NCI-H146 (cell line): ENCODE data around the gene NCK2.

Experiments
- DNase-seq: peaks from one replicate; lab custom pipeline; 2025; lab: John Stamatoyannopoulos, UW

Gene NCK2

DNA sequence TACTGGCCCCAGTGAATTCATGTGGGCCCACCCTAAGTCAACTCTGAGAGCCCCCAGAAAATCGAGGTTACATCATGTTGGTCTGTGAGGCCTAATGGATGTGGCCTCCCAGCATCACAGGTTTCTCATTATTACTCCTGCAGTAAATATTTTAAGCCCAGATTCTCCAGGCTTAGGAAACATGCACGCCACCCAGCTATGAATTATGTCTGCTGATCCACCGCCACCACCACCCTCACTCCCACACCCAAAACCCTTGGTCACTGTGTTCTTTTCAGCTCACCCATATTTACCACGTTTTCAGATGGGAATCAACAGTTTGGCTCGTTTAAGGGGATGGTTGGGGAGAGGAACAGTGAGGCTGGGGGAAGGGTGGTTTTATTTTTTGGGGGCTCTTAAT lies 128.6 kb downstream of the NCK2 start:
- DNase-seq = no peak

DNA sequence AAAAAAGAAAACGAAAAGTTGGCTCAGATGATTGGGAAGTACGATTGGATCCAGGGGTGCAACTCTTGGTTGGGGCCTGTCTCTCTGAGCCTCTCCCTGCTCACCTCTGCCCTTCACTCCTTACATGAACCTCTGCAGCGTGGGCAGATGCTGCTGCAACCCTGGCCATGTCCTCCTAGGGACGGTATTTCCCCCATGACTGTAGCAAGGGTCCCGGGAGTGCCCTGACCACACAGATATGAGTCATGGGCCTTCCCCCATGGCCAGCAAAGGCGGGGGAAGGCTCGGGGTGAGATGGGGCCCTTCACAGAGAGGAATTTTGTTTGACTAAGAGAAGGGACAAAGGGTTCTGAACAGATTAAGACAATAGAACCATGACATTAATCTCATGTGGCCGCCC lies 129.0 kb downstream of the NCK2 start:
- DNase-seq = no peak

DNA sequence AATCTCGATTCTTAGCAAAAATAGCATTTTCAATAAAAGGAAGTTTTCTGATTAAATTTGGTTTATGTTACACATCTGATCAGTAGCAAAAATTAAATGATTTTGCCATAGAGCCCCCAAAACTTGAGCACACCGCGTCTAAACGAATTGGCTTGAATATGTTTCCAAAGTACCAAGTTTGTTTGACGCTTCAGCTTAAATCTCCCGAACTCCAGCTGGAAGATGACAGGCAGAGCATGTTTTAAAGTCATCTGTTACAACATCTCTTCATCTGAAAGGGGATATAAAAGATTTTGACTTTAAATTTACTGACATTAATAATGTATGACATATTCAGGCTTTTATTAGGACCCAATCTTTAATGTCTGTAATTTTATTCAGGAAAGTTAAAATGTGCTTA lies 129.8 kb downstream of the NCK2 start:
- no peak for DNase-seq

DNA sequence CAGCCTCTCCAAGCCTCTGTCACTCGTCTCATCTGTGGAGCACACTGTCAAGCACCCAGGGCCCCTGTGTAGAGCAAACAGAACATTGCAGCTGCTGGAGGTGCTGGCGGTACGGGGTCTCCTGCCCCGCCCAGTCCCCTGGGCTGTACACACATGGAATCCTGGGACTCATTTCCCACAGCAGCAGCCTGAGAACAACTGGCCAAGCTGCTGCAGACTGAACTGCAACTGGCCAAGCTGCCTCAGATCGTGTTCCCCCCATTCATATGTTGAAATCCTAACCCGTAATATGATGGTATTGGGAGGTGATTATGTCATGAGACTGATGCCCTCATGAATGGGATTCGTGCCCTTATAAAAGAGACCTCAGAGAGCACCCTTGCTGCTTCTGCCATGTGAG lies 130.5 kb downstream of the NCK2 start:
- peak; percentile 71 for DNase-seq

DNA sequence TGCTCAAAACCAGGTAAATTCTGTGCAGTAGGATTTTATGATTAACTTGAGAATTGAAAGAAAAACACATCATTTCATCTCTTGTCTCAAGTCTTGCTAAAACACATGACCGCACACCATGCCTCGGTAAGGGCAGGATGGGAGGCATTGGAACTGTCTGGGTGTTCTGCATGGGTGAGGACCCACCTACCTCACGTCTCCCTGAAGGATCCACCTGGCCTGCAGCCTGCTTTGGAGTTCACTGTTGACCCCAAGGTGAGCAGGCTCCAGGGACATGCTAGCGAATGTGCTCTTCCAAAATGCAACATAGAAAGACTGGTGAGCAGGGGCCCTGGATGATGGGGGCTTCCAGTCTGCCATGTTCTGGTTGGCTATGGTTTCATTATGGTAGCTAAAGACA lies 131.5 kb downstream of the NCK2 start:
- DNase-seq = no peak

DNA sequence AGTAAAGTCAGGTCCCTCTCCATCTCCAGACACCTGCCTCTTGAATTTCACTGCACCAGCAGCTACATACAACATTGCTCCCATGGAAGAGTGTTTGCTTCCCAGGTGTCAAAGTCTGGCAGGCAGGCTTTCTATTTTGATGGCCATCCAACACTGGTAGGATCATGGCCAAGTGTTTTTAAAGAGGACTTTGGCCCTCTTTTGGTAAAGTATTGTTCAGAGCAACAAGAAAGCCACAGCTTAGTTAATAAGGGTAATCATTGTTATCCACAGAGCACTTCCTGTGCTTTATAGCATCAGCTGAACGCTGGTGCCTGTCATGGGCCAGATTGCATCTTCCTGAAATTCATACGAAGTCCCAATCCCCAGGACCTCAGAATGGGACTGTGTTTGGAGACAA lies 133.2 kb downstream of the NCK2 start:
- DNase-seq = no peak

DNA sequence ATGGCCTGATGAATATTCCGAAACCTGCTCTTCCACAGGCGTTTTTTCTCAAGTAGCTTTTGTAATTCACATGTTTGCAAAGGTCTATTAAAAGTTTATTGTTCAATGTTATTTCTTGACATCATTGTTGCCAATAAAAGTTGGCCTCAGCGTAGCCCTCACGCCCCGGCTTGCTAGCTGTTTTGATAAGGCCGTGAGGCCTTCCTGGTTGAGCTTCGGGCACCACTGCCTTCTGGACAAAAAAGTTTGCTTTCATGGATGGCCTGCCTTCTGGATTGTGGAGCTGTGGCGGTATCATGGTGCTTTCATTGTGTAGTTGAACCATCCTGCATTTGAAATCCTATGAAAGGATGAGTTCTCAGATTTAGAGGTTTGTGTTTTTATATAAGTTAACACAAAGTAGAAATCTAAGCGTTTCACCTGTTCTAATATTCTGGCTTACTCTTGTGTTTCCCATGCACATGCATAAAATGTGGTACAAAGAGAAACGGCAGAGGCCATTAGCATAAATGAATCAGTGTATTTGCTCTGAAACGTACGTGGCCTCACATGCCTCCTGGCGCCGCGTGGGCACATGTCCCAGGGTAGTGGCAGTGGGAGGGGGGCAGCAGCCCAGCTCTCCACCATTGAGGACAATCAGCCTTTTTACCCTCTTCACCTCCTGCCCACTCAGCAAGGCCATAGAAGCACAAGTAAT lies 134.5 kb downstream of the NCK2 start:
- no peak for DNase-seq

DNA sequence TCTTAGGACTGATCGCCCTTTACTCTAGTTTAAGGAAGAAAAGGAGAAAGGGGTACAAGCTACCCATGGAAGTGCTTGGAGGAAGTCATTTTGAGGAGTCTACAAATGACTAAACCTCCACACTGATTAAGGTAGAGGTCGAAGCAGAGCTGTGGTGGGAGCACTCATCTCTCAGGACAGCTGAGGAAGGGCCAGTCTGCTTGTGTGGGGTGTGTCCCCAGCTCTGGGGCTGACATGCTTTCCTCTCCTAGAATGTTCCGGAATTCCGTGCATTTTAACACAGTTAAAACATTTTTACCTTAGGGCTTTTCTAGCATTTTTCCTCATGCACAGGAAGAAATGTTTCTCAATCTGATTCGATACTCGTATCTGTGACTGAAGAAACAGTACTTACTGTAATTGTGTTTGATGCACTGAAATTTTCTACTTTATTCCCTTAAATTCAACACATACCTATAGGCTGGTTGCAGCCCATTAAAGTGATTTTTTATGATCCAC lies 135.1 kb downstream of the NCK2 start:
- no peak for DNase-seq

DNA sequence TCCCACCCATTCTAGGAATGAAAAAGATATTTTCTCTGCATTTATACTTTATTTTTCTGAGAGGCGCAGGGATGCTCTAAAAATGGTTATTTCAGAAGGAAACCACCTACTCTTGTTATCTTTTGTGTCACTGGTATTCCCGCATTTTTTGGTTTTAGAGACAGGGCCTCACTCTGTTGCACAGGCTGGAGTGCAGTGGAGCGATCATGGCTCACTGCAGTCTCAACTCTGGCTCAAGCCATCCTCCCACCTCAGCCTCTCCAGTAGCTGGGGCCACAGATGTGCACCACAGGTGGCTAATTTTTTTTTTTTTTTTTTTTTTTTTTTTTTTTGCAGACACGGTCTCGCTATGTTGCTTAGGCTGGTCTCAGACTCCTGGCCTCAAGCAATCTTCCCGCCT lies 135.9 kb downstream of the NCK2 start:
- no peak for DNase-seq

DNA sequence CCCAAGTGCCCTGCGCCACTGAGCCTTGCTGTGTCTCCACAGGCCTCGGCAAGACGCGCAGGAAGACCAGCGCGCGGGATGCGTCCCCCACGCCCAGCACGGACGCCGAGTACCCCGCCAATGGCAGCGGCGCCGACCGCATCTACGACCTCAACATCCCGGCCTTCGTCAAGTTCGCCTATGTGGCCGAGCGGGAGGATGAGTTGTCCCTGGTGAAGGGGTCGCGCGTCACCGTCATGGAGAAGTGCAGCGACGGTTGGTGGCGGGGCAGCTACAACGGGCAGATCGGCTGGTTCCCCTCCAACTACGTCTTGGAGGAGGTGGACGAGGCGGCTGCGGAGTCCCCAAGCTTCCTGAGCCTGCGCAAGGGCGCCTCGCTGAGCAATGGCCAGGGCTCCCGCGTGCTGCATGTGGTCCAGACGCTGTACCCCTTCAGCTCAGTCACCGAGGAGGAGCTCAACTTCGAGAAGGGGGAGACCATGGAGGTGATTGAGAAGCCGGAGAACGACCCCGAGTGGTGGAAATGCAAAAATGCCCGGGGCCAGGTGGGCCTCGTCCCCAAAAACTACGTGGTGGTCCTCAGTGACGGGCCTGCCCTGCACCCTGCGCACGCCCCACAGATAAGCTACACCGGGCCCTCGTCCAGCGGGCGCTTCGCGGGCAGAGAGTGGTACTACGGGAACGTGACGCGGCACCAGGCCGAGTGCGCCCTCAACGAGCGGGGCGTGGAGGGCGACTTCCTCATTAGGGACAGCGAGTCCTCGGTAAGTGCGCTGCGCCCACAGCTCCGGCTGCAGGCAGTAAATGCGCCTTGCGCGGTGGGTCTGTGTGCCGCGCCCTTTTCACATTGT lies 136.8 kb downstream of the NCK2 start:
- no peak for DNase-seq

DNA sequence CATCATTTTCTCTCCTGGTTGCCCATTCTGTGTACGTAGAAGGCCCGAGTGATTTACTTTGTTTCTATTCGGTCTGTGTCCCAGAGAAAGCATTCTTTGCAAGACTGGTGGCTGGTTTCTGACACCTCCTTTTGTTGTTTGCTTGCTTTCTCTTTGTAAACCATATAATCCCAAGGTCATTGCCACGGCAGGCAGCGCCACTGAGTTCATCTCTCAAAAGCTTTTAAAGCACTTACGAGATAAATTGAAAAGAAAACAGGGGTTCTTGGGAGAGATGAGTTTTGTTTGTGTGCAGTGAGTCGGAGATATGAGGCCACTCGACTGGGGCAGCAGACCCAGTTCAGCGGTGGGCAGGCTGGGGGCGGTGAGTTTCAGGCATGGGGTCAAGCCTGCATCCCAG lies 137.6 kb downstream of the NCK2 start:
- DNase-seq = no peak

DNA sequence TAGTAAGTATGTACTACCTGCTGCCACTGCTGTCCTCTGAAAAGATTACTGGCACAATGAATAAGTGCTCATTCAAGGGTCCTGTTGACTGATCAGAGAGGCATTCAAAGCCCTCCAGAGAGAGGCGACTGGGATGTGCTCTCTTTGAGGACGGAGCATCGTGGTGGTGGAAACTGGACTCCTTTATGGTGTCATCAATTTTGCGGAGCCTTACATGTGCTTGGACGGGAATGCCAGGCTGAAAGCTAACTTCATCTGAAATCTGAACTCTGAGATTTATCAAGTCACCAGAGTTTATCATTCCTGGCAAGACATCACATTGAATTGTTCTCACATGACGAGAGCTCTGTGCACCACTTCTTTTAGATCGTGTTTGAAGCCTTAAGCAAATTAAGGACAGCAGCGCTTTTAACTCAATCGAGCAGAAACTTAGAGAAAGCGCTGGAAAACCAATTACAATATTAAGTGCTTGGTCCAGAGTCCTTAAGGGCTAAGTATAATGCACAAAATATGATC lies 138.3 kb downstream of the NCK2 start:
- DNase-seq = no peak

DNA sequence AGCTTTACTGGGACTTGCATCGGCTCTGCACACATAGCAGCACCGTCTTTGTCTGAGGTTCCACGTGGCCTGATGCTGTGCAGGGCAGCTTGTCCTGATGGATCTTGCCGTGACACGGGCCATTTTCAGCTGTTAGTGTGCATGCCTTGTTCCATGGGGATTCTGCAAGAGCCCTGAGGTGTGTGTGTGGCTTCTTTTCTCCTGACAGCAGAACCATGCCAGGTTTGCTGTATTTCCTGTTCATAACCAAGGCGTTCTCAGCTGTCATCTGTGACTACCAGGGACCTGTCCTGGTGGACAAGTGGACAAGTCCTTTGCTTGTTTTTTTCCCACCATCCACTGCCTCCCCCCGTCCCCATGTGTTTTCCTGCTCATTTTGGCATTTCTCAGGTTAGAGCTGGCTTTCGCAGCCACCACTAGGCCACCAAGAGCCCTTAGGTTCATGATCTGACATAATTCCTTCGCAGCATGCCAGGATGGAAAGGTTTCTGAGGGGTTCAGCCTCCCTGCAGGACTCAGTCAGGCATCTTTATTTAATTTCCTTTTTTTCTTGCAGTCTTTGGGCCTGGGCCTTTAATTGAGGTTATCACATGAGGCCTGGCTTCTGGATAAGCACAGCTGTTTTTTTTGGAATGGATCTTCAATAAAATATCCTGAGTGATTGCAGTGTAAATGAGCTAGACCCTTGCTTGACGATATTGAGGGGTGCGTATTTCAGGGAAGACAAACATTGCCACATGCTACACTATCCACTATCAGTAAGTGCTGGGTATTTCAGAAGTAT lies 139.4 kb downstream of the NCK2 start:
- no peak for DNase-seq

DNA sequence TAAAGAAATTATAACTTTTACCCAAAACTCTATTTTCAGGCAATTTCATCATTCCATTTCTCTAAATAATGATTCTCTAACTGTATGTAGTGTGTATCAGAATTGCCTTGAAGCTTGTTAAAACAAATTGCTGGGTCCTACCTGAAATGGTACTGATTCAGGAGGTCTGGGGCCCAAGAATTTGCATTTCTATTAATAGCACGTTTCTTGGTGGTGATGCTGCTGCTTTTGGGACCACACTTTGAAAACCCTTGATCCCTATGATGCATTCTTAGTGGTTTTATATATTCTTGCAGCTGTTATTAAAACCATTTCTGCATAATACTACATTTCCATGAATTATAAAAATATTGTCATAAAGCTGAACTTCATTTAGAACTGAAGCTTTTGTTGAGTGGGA lies 140.7 kb downstream of the NCK2 start:
- no peak for DNase-seq

DNA sequence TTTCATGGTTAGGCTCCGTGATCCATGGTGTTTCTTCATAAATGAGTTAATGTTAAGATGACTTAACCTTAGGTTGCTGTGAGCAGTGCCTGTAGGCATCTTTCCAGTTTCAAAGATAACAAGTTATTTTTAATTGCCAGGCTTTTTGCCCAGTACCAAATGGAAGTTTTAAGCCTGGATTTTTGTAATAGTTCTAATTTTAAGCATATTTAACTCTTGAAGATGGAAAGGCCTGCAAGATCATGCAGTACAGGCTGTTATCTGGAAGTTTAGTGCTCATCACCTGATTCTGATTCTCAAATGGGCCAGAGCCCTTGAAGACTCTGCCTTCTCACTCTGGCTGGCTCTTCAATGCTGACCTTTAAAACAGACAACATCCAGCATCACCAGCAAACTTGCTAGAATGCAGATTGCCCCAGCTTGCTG lies 141.3 kb downstream of the NCK2 start:
- DNase-seq = no peak

DNA sequence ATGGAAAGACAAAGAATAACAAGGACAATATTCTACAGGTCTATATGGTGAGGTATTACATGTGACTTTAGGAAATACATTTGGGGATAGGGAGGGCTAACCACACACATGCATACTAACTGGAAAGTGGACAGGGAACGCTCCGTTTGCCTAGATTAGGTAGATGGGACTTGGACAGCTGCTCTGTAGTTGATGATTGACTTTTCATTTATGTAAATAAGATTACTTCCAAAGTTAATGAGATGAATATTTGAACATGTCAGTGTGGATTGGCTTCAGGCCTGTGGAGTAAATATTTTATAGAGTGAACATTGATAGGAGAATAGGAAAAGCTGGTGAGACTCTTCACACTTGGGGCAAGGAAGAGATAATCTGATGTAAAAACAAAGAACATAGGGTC lies 142.0 kb downstream of the NCK2 start:
- DNase-seq = no peak

DNA sequence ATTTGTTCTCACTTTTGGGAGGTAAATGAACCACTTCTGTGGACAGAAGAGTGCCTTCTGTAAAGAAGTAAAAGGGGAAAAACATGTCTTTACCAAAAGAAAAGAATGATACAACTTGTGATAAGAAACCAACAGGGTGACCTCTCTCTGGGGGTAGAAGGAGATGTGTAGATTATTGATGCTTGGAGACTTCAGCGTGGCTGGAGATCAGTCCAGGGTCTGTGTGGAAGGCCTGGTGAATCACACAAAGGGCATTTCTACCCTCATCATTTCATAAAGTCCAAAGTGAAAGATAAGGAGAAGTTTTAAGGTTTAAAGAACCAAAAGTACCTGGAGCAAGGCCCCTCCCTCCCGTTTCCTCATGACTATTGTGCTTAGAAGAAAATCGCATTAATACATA lies 142.5 kb downstream of the NCK2 start:
- DNase-seq = no peak

DNA sequence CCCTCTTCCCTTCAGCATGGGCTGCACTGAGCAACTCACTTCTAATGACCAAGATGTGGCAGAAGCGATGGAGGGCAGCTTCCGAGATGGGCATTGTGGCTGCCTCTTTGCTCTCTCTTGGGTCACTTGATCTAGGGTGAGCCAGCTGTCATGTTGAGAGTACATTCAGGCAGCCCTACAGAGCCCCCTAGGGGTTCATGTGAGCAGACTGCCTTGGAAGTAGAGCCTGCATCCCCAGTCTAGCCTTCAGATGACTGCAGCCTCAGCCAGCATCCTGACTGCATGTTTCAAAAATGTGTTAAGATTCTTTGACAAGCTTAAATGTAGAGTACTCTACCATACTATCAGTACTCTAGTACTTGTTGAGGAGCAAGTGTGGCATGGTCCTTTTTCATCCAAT lies 143.9 kb downstream of the NCK2 start:
- DNase-seq = peak; percentile 22

DNA sequence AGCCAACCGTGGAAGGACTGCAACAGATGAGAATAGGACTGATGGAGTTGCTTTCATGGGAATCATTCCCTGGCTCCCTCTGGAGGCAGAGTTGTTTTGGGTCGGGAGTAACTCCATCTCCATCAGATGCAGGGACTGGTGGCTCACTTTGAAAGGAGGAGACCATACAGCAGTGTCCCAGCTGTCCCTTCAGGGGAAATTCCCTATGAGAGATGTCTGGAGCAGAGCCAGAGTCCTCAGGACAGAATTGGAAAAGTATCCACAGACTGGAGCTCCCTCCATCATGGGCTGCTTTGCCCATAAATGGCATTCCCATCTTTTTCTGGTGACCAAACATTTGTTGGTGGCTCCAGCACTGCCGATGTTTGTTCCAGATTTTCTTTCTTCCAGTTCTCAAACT lies 144.3 kb downstream of the NCK2 start:
- DNase-seq = no peak

DNA sequence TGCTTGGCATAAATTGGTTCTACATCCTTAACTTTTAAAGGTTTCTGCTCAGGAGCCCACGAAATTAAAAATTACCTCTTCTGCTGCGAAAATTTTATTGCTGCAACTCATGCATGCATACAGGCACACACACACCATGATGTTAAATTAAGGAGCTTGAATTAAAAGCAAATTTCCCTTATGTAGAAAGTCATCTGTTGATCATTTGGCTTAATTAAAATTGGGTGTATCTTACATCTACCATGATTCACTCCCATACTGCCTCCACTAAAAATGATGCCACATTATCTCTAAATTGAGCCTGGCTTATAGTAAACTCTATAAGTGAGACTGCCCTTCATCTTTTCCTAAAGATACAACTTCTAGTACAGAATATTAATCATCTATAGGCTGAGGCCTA lies 145.4 kb downstream of the NCK2 start:
- DNase-seq = no peak

DNA sequence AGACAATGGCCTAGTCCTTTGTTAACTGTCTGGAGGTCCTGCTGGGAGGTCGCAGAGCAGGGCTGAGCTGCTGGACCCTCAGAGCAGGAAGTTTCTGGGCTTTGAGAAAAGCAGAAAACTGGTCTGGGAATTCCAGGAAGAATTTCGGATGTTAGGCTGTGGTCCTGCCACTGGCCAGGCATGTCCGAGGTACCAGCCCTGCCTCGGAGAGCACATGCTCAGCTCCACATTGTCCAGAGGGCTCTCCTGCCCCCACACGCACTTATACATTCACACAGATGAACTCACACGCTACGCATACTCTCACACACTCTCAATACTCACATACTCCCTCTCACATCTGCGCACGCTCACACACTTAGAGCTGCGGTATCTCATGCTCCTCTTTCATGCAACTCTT lies 146.1 kb downstream of the NCK2 start:
- no peak for DNase-seq
